OCI-LY3 (cell line): ENCODE results near the gene FGF22.

Source experiments
- H2AFZ ChIP-seq: fragments of 200-600, 300-600 bp; shearing (Covaris generic); 2 replicates; pipeline ENCODE4 v1.6.0; 2014; ENCODE audit warnings: antibody characterized with exemption, low read depth, low read length
- H3K27ac ChIP-seq: fragments of 200-600, 300-600 bp; sonication (generic); 2 replicates; pipeline ENCODE4 v1.5.1; 2014; ENCODE audit warnings: mild to moderate bottlenecking, low read length, moderate library complexity, mixed read lengths
- H3K27me3 ChIP-seq: fragments of 200-600, 300-600 bp; sonication (generic); 2 replicates; pipeline ENCODE4 v1.6.1; 2014; ENCODE audit warnings: low read depth, low read length, mixed read lengths
- H3K36me3 ChIP-seq: fragments of 200-600, 300-600 bp; sonication (generic); replicated peaks from 2 replicates; pipeline ENCODE3; 2014; ENCODE audit warnings: low read depth, low read length, mixed read lengths
- H3K4me1 ChIP-seq: fragments of 300-600, 200-600 bp; sonication (generic); 2 replicates; pipeline ENCODE4 v1.6.1; 2014; ENCODE audit warnings: low read length, mixed read lengths
- H3K4me2 ChIP-seq: fragments of 200-600, 300-600 bp; sonication (generic); 2 replicates; pipeline ENCODE4 v1.6.1; 2014; ENCODE audit warnings: low read length, mixed read lengths
- H3K4me3 ChIP-seq: fragments of 300-600, 200-600 bp; sonication (generic); 2 replicates; pipeline ENCODE4 v1.5.1; 2014; ENCODE audit warnings: antibody characterized with exemption, mild to moderate bottlenecking, low read length, moderate library complexity
- H3K79me2 ChIP-seq: fragments of 300-600, 200-600 bp; shearing (Covaris generic); 2 replicates; pipeline ENCODE4 v1.6.1; 2014; ENCODE audit warnings: mild to moderate bottlenecking, low read length, mixed read lengths
- H3K9ac ChIP-seq: fragments of 300-600, 200-600 bp; shearing (Covaris generic); 2 replicates; pipeline ENCODE4 v1.6.0; 2014; ENCODE audit warnings: mild to moderate bottlenecking, low read length, moderate library complexity
- H3K9me3 ChIP-seq: fragments of 200-600, 300-600 bp; shearing (Covaris generic); 2 replicates; pipeline ENCODE4 v1.6.1; 2014; ENCODE audit warnings: low read length, mixed read lengths; ENCODE audit not compliant: insufficient read depth
- H4K20me1 ChIP-seq: fragments of 200-600, 300-600 bp; sonication (generic); 2 replicates; pipeline ENCODE4 v1.6.1; 2016; ENCODE audit warnings: low read length, mixed read lengths; ENCODE audit not compliant: insufficient read depth
- CTCF ChIP-seq: fragments of 200-600, 300-600 bp; sonication (generic); IDR thresholded peaks from 2 replicates; pipeline ENCODE4 v1.5.1; 2014; ENCODE audit warnings: antibody characterized with exemption, low read length, low read depth
- EZH2phosphoT487 ChIP-seq: fragments of 200-600 bp; shearing (Covaris generic); IDR thresholded peaks from 2 replicates; pipeline ENCODE4 v1.6.1; 2018; ENCODE audit warnings: antibody characterized with exemption, mixed run types, low read depth

Gene FGF22

GRCh38 chr19:653425-653824 is 13.7 kb downstream of the FGF22 start:
- TF ChIP-seq EZH2phosphoT487 (no peak), CTCF (no peak)
- Histone ChIP-seq H3K27me3 (no peaks in the 10 kb centered on the region), H3K79me2 (peaks cover 77% of the 10 kb centered on the region), H3K9me3 (no peaks in the 10 kb centered on the region), H3K4me3 (no peak overlapping the region), H2AFZ (no peak overlapping the region), H4K20me1 (peaks cover 74% of the 10 kb centered on the region), H3K27ac (no peak overlapping the region), H3K4me2 (no peak overlapping the region), H3K9ac (no peak overlapping the region), H3K4me1 (no peaks in the 10 kb centered on the region), H3K36me3 (peaks cover 61% of the 10 kb centered on the region)

DNA sequence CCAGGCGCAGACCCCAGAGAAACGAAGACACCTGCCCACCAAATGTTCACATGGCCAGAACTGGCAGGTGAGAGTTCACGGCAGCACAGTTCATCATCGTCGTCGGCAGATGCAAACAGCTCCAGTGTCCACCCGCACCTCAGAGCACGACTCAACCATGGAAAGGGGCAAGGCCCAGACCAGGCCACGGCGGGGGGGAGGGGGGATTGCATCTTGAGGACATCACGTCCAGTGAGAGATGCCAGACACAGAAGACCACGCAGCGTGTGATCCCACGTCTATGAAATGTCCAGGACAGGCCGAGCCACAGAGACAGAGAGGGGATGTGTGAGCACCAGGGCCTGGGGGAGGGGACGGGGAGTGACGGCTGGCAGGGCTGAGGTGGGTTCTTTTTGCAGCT is 16.0 kb downstream of the FGF22 start:
- Histone ChIP-seq H3K27me3 (no peaks in the 10 kb centered on the region), H3K27ac (no peak overlapping the region), H3K4me1 (peaks cover 14% of the 10 kb centered on the region), H2AFZ (no peak overlapping the region), H3K9ac (no peak overlapping the region), H3K36me3 (peaks cover 56% of the 10 kb centered on the region), H3K4me2 (no peak overlapping the region), H3K4me3 (no peak overlapping the region), H3K9me3 (no peaks in the 10 kb centered on the region), H4K20me1 (peaks cover 96% of the 10 kb centered on the region), H3K79me2 (peaks cover 100% of the 10 kb centered on the region)
- TF ChIP-seq EZH2phosphoT487 (no peak), CTCF (no peak)

DNA sequence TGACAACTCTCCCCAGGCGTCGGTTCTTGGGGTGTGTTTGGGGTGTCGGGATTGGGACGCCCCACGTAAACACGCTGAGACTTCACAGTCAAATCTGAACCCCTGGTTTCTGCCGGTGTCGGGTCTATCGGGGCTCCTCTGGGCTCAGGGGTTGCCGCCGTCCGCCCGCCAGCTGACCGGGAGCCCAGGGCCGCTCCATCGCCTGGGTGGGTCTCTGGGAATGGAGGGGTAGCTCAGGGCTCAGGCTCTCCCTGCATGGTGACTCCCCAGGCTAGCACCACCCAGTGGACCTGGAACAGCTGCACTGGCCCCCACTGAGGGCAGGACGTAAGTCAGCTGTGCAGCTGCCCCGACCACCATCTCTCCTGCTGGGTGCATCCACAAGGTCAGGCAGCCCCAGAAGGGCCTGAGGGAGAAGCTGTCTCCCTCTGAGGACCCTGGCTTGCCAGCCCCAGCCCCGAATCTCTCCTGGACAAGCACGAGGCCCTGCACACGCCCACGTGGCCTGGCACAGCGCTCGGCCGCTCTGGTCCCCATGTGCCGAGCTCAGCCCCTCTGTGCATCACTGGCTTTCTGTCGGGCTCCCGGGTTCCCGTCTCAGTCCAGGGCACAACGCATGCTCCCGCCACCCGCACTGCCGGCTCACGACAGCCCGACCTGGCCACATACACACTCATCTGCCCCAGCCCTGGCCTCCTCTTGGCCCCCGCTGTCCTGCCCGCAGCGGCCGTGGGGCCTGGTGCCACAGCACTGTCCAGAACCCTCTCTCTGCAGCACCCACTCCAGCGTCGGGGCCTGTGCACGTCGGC is 17.3 kb downstream of the FGF22 start:
- H3K4me3 ChIP-seq = no peak overlapping the region
- H3K27ac ChIP-seq = no peak overlapping the region
- H3K9me3 ChIP-seq = no peaks in the 10 kb centered on the region
- H4K20me1 ChIP-seq = peaks cover 97% of the 10 kb centered on the region
- no peak overlapping the region for H2AFZ ChIP-seq
- H3K79me2 ChIP-seq = peaks cover 100% of the 10 kb centered on the region
- H3K4me1 ChIP-seq = peaks cover 20% of the 10 kb centered on the region
- H3K9ac ChIP-seq = no peak overlapping the region
- no peaks in the 10 kb centered on the region for H3K27me3 ChIP-seq
- no peak overlapping the region for H3K4me2 ChIP-seq
- peaks cover 48% of the 10 kb centered on the region for H3K36me3 ChIP-seq
- no peak for TF ChIP-seq EZH2phosphoT487
- no peak for TF ChIP-seq CTCF

GRCh38 chr19:657611-658010 is 17.9 kb downstream of the FGF22 start:
- H4K20me1 ChIP-seq = peaks cover 91% of the 10 kb centered on the region
- H3K36me3 ChIP-seq = peaks cover 42% of the 10 kb centered on the region
- no peak overlapping the region for H2AFZ ChIP-seq
- peaks cover 100% of the 10 kb centered on the region for H3K79me2 ChIP-seq
- H3K9ac ChIP-seq = no peak overlapping the region
- H3K4me2 ChIP-seq = no peak overlapping the region
- no peak overlapping the region for H3K4me3 ChIP-seq
- no peaks in the 10 kb centered on the region for H3K9me3 ChIP-seq
- H3K4me1 ChIP-seq = peaks cover 20% of the 10 kb centered on the region
- TF ChIP-seq CTCF (no peak), EZH2phosphoT487 (no peak)
- H3K27ac ChIP-seq = no peak overlapping the region
- H3K27me3 ChIP-seq = no peaks in the 10 kb centered on the region
